Measurements from ENCODE around the gene POGLUT2.

The POGLUT2 gene

DNA sequence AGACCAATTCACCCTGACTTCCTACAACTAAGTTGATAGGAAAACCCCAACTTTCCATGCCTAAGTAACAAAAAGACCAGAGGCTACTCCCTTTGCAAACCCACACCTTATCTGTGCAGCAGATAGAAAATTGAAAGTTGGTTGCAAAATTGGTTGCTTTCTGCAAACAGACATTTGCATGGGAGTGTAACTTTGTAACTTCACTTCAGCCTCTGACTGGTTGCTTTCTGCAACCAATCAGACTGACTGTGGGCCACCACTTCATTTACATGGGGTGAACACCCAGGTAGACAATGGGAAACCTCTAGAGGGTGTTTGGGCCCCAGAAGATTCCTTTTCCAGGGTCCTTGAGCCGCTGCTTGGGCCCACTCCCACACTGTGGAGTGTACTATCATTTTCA lies 35.0 kb downstream of the POGLUT2 start:
- DNase-seq: no peak

GRCh38 chr13:102761071-102761470 lies 37.7 kb downstream of the POGLUT2 start:
- no peak for DNase-seq

DNA sequence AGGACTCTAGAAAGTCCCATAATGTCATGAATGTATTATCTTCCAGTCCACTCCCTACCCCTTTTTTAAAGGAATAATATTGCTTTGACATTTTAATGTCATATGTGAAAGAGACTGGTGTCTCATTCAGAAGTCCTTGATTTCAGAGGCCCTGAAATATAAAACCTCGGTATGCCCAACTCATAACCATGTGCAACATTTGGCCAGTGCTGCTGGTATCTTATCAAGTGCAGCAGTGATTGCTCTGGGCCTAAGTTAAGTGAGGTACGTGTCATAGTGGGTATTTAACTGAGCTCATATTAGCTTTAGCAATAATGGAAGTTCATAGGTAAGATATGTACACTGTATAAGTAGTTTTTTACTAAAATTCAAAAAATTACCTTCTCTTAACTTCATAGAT lies 39.9 kb downstream of the POGLUT2 start:
- no peak for DNase-seq

GRCh38 chr13:102757006-102757405 lies 41.8 kb downstream of the POGLUT2 start:
- no peak for DNase-seq

DNA sequence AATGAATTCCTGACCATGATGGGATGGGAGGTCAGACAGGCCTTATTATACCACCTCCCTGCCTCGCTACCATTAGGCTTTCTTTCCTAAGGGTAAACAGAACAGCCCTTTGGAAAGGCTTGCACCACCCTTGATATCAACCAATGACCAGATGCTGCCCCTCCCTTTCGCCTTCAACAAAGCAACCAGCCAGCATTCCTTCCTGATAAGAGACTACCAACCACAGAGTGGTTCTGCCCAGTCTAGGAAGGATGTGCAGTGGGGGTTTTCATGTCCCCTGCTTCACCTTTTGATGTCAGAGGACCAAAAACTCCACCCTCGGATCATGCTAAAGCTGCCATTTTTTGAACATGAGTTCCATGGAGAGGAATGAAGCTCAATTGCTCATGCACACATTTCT lies 46.9 kb downstream of the POGLUT2 start:
- no peak for DNase-seq

GRCh38 chr13:102742506-102742905 lies 56.3 kb downstream of the POGLUT2 start:
- DNase-seq: no peak

- no peak for DNase-seq
These were observed 56.7 kb downstream of the POGLUT2 start for GRCh38 chr13:102742101-102742500.
